NCI-H2196 treated with DMSO at 0.1 percent for 48 hours (cell line): ENCODE results near the gene DDX41.

Experiments
- DNase-seq: peaks from one replicate; lab custom pipeline; 2025; ENCODE audit not compliant: unreplicated experiment; lab: John Stamatoyannopoulos, UW

The DDX41 gene

GRCh38 chr5:177514541-177514940 lies 2.2 kb downstream of the DDX41 start:
- no peak for DNase-seq

DNA sequence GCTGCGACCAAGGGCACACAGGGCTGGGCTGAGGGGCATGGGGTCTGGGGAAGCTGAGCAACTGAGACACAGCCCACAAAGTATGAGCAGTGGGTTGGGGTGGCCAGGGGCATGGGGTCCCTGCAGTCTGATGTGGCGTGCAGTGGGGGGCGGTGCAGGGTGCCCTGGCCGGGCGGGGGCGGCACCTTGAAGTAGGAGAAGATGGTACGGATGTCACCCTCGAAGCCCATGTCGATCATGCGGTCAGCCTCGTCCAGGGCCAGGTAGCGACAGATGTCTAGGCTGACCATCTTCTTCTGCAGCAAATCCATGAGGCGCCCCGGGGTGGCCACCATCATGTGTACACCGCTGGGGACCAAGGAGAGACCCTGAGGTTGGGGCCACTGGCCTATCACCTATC lies 3.3 kb downstream of the DDX41 start:
- no peak for DNase-seq

- DNase-seq, result no peak
Observed at GRCh38 chr5:177512736-177513380, 3.9 kb downstream of the DDX41 start.

- no peak for DNase-seq
Observed at GRCh38 chr5:177511796-177512675, 4.7 kb downstream of the DDX41 start.

- DNase-seq, result no peak
Observed at GRCh38 chr5:177511181-177511580, 5.6 kb downstream of the DDX41 start.

GRCh38 chr5:177510567-177511053 lies 6.2 kb downstream of the DDX41 start:
- DNase-seq, result no peak

DNA sequence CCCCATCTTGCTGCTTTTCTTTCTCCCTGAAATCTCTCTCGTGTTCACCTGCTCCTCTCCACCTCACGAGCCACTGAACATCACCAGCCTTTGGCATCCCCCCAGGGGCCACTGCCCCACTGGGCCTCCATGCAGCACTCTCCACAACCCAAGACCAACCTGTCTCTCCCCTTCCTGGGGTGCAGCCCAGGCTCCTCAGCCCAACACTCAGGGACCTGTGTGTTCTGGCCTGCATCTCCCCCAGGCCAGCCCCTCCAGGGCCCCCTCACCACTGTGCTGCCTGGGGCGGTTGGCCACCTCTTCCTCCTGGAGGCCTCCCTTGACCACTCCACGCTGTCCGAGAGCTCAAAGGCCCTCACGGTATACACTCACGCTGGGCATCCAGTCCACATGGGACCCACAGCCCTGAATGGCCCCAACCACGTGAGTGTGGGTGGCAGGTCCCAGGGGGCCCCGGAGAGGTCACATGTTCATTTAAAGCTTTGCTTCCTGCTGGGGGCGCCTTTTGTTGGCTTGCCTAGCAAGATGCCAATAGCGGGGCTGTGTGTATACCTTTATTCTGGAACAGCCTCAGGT lies 6.7 kb downstream of the DDX41 start:
- DNase-seq, result no peak

DNA sequence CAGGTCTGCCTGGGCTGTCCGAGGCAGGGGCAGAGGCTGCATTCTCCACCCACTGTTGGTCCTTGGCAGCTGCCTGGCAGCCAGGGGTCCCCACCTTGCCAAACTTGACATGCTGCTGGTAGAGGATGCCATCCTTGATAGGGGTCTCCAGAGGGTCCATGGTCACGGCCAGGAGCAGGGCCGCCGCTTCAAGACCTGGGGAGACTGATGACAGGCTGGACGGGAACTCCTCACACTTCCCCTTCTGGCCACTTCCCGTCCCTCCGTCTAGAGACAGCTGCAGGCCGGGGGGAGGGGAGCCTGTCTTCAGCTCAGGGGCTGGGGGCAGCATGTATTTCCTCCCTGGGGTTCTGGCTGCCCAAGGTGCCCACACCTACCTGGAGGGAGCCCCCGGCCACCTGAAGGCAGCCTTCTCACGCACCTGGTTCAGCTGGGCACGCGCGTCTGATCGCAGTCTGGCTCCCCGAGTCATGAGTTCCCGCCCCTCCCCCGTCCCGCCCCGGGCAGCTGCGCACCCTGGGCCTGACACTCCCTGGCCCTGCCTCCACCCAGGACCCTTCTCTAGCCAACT lies 7.3 kb downstream of the DDX41 start, which contains the start of gene DOK3:
TSS of gene DOK3 (minus strand) at position 446 of the 571 bp plus-strand sequence. CDS start at position 160, 286 bp downstream.
- no peak for DNase-seq

GRCh38 chr5:177508837-177509236 lies 7.9 kb downstream of the DDX41 start:
- DNase-seq, result no peak

GRCh38 chr5:177508221-177508611 lies 8.5 kb downstream of the DDX41 start:
- no peak for DNase-seq

DNA sequence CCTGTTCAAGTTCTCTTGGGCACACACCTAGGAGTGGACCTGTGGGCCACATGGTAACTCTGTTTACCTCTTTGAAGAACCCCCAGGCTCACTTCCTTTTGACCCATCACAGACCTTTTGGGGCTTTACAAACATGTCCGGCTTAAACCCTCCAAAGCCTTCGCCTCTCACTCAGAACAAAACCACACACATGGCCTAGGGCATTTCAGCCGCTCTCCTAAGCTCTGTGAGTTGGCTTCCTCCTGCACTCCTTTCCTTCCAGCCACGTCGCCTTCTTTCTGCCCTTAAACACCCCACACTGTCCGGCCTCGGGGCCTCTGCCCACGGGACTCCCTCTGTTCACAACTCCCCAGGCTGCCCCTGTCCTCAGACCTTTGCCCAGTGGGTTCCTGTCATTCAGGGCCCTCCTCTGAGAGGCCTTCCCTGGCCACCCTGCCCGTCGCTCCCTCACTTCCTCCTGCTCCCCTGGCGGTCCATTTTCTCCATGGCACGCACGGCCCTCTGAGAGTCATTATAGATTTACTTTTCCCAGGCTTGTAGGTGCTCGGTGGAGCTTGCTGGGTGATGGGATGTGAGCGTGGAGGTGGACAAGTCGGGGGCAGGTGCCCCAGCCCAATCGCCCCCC lies 9.1 kb downstream of the DDX41 start:
- no peak for DNase-seq

DNA sequence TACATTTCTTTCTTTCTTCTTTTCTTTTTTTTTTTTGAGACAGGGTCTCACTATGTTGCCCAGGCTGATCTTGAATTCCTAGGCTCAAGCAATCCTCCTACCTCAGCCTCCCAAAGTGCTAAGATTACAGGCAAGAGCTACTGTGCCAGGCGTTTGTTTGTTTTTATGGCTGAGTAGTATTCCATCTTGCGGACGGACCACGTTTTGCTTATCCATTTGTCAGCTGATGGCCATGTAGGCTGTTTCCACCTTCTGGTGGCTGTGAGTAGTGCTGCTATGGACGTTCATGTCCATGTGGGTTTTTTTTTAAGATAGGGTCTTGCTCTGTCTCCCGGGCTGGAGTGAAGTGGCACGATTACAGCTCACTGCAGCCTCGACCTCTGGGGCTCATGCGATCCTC lies 9.6 kb downstream of the DDX41 start:
- DNase-seq, result no peak

DNA sequence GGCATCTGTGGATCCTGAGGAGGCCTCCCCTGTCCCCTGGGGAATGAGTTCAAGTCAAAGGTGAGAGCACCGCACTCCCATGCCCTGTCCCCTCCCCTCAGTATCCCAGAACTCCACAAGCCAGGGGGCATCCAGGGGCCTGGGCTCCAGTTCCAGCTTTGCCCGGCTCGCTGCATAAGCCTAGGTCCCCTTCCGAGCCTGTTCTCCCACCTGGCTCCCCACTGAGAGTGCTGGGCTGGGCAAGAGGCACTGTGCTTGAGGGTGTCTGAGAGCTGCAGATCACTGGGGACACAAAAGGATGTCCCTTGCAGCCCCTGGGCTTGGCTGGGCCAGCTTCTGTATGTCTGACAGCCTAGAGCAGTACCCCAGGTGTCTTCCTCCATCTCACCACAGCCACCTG lies 11.7 kb downstream of the DDX41 start:
- DNase-seq, result no peak

DNA sequence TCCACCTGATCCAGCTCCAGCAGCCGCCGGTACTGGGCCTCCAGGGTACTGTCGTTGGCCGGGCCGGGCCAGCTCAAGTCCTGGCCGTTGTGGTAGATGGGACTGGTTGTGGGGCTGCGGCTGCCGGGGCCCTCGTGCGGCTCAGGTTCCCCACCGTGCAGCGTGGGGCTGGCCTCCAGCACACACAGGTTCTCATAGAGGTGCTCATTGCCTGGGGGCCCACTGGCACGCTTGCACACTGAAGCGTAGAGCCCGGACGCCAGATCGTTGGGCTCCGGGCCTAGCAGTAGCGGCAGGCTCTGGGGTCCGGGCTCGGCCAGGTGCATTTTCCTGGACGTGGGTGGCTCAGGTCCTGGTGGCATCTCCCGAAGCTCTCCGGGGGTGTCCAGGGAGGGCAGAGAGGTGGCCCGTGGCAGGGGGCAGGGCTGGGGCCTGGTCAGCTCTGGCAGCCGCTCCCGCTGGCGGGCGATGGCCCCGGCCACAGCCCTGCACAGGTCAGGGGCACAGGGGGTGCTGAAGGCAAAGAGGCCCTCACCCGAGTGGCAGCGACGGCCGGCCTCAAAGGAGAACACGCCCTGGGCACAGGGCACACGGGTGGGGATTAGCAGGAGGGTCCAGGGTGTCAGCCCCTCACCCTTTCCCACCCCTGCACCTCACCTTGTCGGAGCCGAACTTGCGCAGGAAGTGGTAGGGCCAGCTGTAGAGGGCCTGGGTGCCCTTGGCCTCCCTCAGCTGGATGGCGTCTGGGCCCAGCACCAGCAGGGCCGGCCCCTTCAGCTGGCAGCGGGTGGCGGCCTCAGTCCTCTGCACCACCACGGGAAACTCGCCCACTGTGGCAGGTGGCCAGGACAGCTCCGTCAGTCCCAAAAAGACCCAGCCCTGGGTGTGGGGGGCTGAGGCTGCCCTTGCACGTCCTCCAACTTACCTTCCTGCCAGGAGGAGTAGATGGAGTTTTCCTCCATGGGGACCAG lies 12.4 kb downstream of the DDX41 start:
- no peak for DNase-seq

DNA sequence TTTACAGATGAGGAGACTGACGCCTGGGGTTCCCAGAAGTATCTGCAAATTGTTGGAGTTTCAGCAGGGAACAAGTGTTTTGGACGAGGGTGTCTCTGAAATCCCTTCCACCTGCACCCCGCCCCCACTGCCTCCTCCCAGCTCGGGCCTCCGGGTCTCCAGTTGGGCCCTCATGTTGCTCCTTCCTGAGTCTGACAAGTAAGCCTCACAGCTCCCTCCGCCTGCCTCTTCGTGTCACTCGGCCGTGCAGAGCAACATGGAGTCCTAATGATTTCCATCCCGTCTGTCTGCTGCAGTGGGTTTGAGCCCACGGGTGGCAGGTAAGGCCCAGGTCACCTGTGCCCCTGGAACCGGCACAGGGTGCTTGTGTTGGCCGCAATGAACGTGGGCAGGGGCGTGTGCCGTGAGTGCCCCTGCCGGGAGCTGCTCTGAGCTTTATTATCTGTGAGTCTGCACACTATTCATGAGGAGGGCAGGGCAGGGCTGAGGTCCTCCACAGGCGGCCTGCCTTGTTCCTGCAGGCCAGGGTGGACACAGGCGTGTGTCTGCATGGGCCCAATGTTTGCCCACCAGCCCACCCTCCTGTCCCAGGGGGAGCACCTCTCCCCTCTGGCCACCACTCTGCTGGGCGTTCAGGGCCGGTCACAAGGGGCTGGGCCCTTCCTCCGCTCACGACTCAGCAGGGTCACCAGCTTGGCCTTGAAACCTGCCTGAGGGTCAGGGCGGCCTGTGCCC lies 13.2 kb downstream of the DDX41 start:
- no peak for DNase-seq

DNA sequence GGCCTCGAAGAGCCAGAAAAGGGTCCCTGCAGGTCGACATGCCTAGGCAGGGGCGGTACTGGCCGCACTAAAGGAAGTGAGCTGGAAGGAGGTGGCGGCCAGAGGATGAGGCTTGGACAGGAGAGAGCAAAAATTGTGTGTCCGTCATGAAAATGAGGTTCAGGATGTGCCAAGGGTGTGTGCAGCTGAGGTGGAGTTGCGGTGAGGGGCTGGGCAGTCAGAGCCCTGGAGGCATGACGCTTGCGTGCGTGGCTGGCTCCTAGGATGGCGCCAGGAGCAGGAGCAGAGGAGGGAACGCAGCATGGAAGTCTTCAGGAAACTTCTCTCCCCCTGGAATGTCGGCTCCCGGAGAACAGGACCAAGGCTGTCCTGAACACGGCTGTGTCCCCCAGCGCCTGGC lies 13.9 kb downstream of the DDX41 start:
- DNase-seq, result no peak

GRCh38 chr5:177501874-177502678 lies 14.7 kb downstream of the DDX41 start:
- DNase-seq, result no peak
